GM23248 (cell line): ENCODE measurements around the gene TBC1D1.

ENCODE experiments used
- EZH2 ChIP-seq: fragments of 200-600 bp; sonication (generic); IDR thresholded peaks from 2 replicates; pipeline ENCODE4 v1.6.1; 2018; ENCODE audit warnings: antibody characterized with exemption, mild to moderate bottlenecking; ENCODE audit not compliant: insufficient read depth, poor library complexity, severe bottlenecking
- EZH2phosphoT487 ChIP-seq: fragments of 200-600 bp; sonication (generic); IDR thresholded peaks from 2 replicates; pipeline ENCODE4 v1.6.1; 2018; ENCODE audit warnings: antibody characterized with exemption, moderate library complexity, mild to moderate bottlenecking, low read depth; ENCODE audit not compliant: insufficient read depth

DNA sequence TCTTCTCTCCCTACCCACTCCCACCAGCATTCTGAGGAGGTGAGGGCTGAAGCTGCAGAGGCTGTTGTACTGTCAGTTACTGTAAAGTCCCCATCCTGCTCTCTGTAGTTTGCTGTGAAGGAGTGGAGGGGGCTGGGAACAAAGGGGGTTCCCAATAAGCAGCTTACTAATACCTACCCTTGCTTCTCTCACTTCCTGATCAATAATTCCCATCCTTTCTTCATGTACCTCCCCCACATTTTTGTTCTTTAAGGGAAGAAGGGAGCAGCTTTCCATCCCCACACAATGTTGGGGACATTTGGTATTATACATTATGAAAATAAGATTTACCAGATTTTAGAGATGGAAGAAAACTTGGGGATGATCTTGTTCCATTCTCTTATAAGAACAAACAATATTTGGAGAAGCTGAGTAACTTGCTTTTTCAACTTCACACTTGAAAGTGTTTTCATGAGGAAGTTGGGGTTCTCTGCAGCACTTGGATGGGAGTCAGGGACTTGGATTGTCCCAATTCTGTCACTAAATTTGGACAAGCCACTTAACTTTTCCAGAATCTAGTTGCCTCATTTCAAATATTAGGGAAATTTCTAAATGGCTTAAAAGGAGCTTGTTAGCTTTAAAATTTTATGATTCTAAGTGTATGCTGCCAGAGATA, 5.4 kb downstream of the TBC1D1 start:
- TF ChIP-seq EZH2 = no peak
- no peak for TF ChIP-seq EZH2phosphoT487
